ENCODE data around the gene CHEK2. TPM values are rescaled to one million over a fixed set of nuclear protein-coding genes. Genes with fewer than 3 reads are reported as not detected.

The CHEK2 gene
- total RNA-seq, 1 donor from 2014 or later: 32.7 TPM

DNA sequence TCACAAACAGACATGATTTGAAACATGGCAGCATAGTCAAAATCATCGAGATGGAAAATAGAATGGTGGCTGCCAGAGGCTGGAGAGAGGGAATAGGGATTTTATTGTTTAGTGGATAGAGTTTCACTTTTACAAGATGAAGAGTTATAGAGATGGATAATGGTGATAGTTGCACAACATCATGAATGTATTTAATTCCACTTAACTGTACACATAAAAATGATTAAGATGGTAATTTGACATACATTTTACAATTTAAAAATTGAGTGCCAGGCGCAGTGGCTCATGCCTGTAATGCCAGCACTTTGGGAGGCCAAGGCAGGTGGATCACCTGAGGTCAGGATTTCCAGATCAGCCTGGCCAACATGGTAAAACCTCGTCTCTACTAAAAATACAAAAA is 83.2 kb downstream of the CHEK2 start:
- Mint-ChIP-seq H3K9me3 (no peaks in the 10 kb centered on the region), H3K4me1 (no peaks in the 10 kb centered on the region), H3K27ac (no peak overlapping the region), H3K4me3 (no peak overlapping the region), H3K27me3 (peaks cover 48% of the 10 kb centered on the region), H3K36me3 (ENCODE audit: low read depth) (no peaks in the 10 kb centered on the region)
- DNase-seq: no peak
- intact Hi-C loops (cut with micrococcal nuclease): no loop called here

DNA sequence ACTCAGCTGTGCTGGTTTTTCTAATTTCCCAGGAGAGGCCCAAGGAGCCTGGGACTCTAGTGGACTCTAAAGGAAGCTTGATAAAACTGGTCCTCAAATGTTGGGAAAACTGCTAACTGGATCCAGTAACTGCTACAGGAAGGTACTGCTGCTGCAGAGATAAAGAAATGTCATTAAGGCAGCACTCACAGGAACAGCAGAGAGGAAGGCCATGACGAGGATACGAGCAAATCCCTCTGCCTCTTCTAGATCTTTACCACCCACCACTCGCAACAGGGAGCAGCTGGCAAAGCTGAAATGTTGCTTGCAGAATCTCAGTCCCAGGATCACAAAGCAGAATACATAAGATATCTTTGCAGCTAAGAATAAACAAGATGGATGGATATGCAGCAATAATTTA is 85.4 kb downstream of the CHEK2 start:
- H3K4me3 Mint-ChIP-seq: no peak overlapping the region
- peaks cover 59% of the 10 kb centered on the region for H3K27me3 Mint-ChIP-seq
- intact Hi-C loops (cut with micrococcal nuclease): no loop called here
- H3K4me1 Mint-ChIP-seq: no peaks in the 10 kb centered on the region
- no peak for DNase-seq
- H3K36me3 Mint-ChIP-seq (ENCODE audit: low read depth): no peaks in the 10 kb centered on the region
- no peak overlapping the region for H3K27ac Mint-ChIP-seq
- no peaks in the 10 kb centered on the region for H3K9me3 Mint-ChIP-seq

DNA sequence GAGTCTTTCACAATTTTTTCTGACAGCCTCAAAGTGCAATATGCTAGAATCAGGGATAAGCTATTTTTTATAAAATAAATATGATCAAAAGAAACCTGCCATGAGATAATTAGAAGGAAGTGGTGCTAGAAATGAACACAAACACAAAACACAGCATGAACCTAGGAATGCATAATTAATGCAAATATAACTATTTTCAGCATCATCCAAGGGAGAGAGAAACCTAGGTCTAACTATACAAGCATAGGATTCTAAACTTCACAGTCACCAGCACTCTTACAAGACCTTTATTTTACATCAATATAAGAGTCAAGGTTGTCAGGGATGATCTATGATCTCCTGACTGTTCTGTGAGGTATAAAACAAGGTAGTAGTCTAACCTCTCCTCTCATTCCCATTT is 91.2 kb downstream of the CHEK2 start:
- H3K36me3 Mint-ChIP-seq (ENCODE audit: low read depth): no peaks in the 10 kb centered on the region
- intact Hi-C loops (cut with micrococcal nuclease): no loop called here
- DNase-seq: no peak
- peaks cover 65% of the 10 kb centered on the region for H3K27me3 Mint-ChIP-seq
- H3K9me3 Mint-ChIP-seq: no peaks in the 10 kb centered on the region
- no peak overlapping the region for H3K4me3 Mint-ChIP-seq
- no peaks in the 10 kb centered on the region for H3K4me1 Mint-ChIP-seq
- H3K27ac Mint-ChIP-seq: no peak overlapping the region

DNA sequence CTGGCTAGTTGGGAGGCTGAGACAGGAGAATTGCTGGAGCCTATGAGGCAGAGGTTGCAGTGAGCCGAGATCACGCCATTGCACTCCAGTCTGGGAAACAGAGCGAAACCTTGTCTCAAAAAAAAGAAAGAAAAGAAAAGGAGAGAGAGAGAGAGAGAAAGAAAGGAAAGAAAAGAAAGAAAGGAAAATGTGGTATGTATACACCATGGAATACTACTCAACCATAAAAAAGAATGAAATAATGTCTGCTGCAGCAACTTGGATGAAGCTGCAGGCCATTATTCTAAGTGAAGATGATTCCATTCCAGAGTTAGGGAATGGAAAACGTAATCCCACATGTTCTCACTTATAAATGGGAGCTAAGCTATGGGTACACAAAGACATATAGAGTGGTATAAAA is 92.8 kb downstream of the CHEK2 start:
- H3K4me3 Mint-ChIP-seq: no peak overlapping the region
- H3K4me1 Mint-ChIP-seq: no peaks in the 10 kb centered on the region
- H3K9me3 Mint-ChIP-seq: no peaks in the 10 kb centered on the region
- H3K27ac Mint-ChIP-seq: no peak overlapping the region
- H3K27me3 Mint-ChIP-seq: peaks cover 61% of the 10 kb centered on the region
- no peak for DNase-seq
- H3K36me3 Mint-ChIP-seq (ENCODE audit: low read depth): no peaks in the 10 kb centered on the region
- intact Hi-C loops (cut with micrococcal nuclease): no loop called here

GRCh38 chr22:28647216-28647615 is 94.4 kb downstream of the CHEK2 start:
- Mint-ChIP-seq H3K27ac (no peak overlapping the region), H3K4me3 (no peak overlapping the region), H3K27me3 (peaks cover 57% of the 10 kb centered on the region), H3K36me3 (ENCODE audit: low read depth) (no peaks in the 10 kb centered on the region), H3K4me1 (no peaks in the 10 kb centered on the region), H3K9me3 (no peaks in the 10 kb centered on the region)
- intact Hi-C loops (cut with micrococcal nuclease): no loop called here
- DNase-seq: no peak

DNA sequence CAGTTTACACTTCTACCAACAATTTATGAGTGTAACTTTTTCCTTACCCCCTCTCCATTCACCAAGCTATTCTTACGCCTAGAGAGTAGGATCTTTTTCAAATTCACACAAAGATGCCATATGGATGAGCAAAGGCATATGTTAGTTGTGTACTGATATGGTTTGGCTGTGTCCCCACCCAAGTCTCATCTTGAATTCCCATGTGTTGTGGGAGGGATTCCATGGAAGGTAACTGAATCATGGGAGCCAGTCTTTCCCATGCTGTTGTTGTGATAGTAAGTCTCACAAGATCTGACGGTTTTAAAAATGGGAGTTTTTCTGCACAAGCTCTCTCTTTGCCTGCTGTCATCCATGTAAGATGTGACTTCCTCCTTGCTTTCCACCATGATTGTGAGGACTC is 102.3 kb downstream of the CHEK2 start:
- no peak for DNase-seq
- no peaks in the 10 kb centered on the region for H3K4me1 Mint-ChIP-seq
- H3K27ac Mint-ChIP-seq: no peak overlapping the region
- intact Hi-C loops (cut with micrococcal nuclease): no loop called here
- H3K9me3 Mint-ChIP-seq: no peaks in the 10 kb centered on the region
- no peak overlapping the region for H3K4me3 Mint-ChIP-seq
- H3K36me3 Mint-ChIP-seq (ENCODE audit: low read depth): no peaks in the 10 kb centered on the region
- H3K27me3 Mint-ChIP-seq: peaks cover 53% of the 10 kb centered on the region

Other genes starting within 250 kb of the CHEK2 start
- 1.3 and 2.2 TPM in 2 replicates for gene TTC28, start 62.0 kb downstream of the CHEK2 start, total RNA-seq
- gene HSCB, start 219 bp upstream of the CHEK2 start, total RNA-seq: 12.8 and 14.1 TPM in 2 replicates
- gene CCDC117, start 30.9 kb upstream of the CHEK2 start, total RNA-seq: 41.2 and 47.7 TPM in 2 replicates
- 133 and 135 TPM in 2 replicates for gene XBP1, start 58.7 kb upstream of the CHEK2 start, total RNA-seq
- 2.0 and 2.3 TPM in 2 replicates for gene ZNRF3, start 141.8 kb upstream of the CHEK2 start, total RNA-seq